Fibroblast of peridontal ligament (primary cell): ENCODE data around the gene EAF1.
"Not testable (repeated sequence)": the region's sequence is repeated elsewhere in the genome, so short reads cannot be mapped to it uniquely, and the experiment has no call there.

Source experiments
- DNase-seq: peaks from one replicate; pipeline ENCODE4 v3.0.0-alpha.2; 2010; ENCODE audit errors: extremely low read depth

EAF1 gene

GRCh38 chr3:15479400-15480224 is 52.2 kb downstream of the EAF1 start:
- DNase-seq: no peak

- DNase-seq: not testable (repeated sequence)
Observed at GRCh38 chr3:15484551-15484950, 57.2 kb downstream of the EAF1 start.

- DNase-seq: no peak
Observed at GRCh38 chr3:15486020-15486419, 58.6 kb downstream of the EAF1 start.

- no peak for DNase-seq
Observed at GRCh38 chr3:15486979-15487378, 59.6 kb downstream of the EAF1 start.

- DNase-seq: no peak
Observed at GRCh38 chr3:15488002-15488401, 60.6 kb downstream of the EAF1 start.

- no peak for DNase-seq
Observed at GRCh38 chr3:15490158-15490557, 62.8 kb downstream of the EAF1 start.

GRCh38 chr3:15491143-15491542 is 63.7 kb downstream of the EAF1 start:
- DNase-seq: no peak
